AG20443 (cell line): ENCODE data around the gene SETD1A.

ENCODE experiments used
- DNase-seq: peaks from one replicate; pipeline ENCODE4 v3.0.0; 2012; ENCODE audit warnings: low spot score, mixed read lengths

SETD1A gene

DNA sequence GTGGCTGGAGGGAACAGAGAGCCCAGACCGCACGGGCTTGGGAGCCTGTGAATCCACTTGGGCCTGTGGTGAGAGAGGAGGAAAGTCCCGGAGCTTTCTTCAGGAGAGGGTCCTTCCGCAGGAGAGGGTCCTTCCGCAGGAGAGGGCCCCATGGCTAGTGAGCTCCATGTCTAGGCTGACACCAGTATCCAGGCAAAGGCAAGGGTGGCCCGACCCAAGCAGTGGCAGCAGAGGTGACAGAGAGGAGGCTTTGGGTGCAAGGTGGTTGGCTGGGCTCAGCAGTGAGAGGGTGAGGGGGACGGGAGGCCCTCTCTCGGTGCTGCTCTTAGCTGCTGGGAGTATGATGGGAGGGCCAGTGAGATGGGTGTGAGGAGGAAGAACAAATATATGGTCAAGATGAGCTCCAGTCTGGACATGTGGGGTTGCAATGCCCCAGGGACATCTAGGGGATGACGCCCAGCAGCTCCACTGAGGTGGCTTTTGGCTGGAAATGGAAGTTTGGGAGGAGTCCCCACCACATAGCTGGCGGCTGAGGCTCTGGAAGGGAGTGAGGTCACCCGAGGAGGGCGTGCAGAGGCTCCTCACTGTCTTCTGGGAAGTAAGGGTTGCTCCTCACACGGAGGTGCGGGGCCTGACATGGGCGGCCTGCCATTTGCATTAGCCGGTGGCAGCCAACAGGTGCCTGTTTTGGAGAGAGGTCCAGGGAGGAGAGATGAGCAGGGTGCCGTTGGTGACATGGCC is 25.2 kb downstream of the SETD1A start:
- DNase-seq: peak; percentile 93

GRCh38 chr16:30983289-30983889 is 25.8 kb downstream of the SETD1A start:
- no peak for DNase-seq

GRCh38 chr16:30983898-30984610 is 26.5 kb downstream of the SETD1A start:
- no peak for DNase-seq

DNA sequence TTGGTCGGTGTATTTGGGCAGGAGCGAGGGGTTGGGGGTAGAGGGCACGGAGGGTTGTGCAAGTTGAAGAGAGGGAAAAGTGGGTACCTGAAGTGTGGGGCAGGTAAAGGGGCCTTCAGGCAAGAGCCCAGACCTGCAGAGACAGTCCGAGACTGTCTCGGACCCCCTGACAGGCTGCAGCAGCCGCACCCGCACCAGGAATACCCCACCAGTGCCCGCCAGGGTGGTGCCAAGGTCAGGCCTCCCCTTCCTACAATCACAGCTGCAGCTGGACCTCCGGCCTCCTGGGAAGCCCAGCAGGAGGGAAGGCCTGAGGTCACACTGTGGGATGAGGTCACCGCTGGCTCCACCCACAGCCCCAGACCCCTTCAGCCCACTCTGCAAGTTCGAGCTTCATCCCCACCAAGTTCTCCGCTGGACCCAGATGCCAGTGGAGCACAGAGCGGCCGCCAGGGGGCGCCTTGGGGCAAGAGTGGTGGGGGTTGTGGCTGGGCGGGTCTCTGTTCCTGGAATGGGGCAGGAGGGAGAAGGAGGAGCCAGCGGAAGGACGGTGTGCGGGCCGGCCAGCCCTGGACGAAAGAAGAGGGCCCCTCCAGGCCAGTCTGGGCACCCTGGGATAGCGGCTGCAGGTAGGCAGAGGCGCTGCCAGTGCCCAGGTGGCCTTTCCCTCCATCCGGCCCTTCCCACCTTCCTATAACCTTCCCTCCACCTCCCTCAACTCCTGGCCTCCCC is 27.3 kb downstream of the SETD1A start, which contains the start of gene HSD3B7:
TSS of gene HSD3B7 (plus strand) at position 539 of the 732 bp plus-strand sequence. CDS start 452 bp downstream, outside the sequence.
- DNase-seq: peak; percentile 95

DNA sequence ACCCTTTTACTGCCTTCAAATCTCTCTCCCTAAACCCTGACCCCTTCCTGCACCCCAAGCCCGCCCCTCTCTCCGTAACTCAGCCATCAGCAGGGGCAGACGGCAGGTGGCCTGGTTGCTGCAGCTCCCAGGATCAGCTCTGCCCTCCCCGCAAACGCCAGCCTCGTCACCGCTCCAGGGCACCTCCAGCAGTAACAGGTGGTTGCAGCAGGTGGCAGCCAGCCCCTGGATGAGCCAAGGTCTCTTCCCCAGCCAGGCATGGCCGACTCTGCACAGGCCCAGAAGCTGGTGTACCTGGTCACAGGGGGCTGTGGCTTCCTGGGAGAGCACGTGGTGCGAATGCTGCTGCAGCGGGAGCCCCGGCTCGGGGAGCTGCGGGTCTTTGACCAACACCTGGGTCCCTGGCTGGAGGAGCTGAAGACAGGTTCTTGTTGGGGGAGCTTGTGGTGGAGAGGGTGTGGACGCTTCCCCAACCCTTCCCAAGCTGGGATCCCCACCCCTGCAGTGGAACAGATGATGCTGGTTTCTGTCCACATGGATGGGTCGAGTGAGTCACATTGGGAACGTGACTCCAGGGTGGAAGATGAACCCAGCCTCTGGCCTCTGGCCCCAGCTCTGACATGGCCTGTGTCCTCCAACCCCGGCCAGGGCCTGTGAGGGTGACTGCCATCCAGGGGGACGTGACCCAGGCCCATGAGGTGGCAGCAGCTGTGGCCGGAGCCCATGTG is 28.0 kb downstream of the SETD1A start:
- DNase-seq: peak; percentile 80

GRCh38 chr16:30986129-30986991 is 28.8 kb downstream of the SETD1A start:
- DNase-seq: no peak

DNA sequence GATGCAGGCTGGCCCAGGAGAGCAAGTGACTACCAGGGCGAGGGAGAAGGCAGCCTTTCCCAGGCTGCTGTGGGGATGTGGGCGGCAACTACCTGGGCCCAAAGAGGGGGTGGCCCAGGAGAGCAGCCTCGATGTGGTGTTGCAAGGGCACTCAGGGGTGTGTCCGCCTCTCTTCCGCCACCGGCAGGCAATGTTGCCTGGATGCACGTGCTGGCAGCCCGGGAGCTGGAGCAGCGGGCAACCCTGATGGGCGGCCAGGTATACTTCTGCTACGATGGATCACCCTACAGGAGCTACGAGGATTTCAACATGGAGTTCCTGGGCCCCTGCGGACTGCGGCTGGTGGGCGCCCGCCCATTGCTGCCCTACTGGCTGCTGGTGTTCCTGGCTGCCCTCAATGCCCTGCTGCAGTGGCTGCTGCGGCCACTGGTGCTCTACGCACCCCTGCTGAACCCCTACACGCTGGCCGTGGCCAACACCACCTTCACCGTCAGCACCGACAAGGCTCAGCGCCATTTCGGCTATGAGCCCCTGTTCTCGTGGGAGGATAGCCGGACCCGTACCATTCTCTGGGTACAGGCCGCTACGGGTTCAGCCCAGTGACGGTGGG is 30.1 kb downstream of the SETD1A start:
- no peak for DNase-seq

GRCh38 chr16:30989469-30990047 is 32.0 kb downstream of the SETD1A start:
- DNase-seq: no peak

DNA sequence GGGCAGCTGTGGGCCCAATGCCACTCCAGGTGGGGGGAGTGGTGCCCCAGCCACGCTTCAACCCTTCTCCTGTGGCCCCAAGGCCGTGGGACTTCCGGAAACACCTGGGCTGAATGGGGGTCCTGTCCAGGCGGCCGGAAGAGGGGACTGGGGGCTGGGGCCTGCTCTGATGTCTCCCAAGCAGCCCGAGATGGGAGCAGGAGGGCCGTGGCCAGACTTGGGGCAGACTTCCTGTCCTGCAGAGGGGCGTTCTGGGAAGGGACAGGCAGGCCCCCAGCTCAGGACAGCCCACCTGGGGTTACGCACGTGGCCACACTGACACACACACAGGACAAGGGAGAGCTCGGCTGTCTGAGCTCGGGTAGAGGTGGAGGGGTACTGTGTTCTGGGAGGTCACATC is 32.6 kb downstream of the SETD1A start:
- DNase-seq: no peak

DNA sequence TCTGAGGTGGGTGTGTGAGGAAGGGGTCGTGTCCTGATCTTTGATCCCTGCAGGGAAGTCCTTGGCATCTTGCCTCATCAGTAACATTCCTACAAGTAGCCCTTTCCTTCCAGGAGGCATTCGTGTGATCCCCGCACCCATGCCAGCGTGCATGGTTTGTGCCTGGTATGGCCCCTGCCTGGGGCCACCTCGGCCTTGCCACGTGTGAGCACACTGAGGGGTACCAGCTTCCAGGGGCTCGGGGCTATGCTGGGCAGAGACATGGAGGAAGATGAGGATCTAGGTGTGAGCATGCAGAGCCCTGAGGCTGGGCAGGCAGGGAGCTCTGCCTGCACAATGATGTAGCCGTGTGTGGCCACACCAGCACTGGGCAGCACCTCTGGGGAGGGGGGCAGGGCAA is 33.5 kb downstream of the SETD1A start:
- no peak for DNase-seq

GRCh38 chr16:30992276-30992780 is 34.8 kb downstream of the SETD1A start:
- no peak for DNase-seq

DNA sequence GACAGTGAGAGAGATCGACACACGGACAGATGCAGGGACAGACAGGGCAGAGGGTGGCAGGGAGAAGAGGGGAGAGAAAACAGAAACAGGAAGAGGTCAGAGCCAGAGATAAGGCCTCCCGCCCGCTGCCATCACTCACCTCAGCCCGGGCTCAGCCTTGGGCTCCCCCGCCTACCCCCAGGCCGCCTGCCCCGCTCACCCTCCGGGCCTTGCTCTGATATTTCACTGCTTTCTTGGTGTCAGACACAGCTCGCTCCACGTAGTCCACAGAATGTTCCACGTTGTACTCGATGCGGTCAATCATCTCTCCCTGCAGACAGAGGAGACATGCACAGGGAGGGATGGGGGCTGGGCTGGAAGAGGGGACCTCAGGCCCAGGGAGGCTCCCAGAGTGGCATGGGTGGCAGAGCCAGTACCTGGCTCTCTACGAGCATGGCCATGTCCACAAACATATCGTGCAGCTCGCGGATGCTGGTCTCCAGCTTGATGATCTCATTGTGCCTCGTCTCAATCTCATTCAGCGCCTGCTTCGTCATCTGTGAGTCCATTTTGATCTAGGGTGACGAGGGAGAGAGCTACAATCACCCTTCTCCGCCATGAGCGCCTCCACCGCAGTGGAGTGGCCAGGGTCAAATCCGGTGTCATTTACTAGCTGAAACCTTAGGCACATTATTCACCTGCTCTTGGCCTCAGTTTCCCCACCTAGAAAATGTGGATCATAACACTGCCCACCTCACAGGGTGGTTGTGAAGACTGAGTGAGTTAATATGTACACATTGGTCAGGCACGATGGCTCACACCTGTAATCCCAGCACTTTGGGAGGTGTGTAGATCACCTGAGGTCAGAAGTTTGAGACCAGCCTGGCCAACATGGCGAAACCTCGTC is 35.6 kb downstream of the SETD1A start:
- DNase-seq: no peak

GRCh38 chr16:30995927-30996323 is 38.4 kb downstream of the SETD1A start:
- DNase-seq: no peak

GRCh38 chr16:30996324-30996984 is 38.9 kb downstream of the SETD1A start:
- no peak for DNase-seq

DNA sequence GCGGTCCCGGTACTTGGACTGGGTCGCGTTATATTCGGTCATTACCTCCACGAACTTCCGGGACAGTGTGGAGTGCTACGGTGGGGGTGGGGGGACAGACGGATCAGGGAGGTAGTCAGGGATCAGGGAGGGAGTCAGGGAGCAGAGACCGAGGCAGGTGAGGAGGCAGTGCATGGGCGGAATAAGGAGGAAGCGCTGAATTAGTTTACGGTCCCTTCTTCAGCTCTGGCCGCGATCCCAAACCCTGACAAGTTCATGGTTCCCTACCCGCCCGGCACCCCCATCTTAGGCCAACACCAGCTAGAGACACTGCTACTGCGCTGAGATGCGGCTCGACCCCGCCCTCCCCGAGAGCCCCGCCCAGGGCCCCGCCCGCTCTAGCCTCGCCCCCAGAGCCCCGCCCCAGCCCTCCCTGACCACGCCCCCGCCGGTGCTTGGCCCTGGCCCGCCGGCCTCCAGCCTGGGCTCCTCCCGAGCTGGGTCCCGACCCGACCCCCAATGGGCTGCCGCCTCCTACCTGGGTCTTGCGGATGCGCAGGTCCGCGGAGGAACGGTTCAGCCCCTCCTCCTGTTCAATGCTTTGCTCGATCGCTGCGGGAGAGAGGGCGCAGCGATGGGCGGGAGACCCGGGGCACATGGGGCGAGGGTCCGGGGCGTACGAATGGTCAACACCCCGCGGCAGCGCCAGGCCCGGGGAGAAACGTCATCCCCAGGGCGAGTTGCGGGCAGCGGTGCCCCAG is 39.6 kb downstream of the SETD1A start:
- DNase-seq: peak; percentile 98

DNA sequence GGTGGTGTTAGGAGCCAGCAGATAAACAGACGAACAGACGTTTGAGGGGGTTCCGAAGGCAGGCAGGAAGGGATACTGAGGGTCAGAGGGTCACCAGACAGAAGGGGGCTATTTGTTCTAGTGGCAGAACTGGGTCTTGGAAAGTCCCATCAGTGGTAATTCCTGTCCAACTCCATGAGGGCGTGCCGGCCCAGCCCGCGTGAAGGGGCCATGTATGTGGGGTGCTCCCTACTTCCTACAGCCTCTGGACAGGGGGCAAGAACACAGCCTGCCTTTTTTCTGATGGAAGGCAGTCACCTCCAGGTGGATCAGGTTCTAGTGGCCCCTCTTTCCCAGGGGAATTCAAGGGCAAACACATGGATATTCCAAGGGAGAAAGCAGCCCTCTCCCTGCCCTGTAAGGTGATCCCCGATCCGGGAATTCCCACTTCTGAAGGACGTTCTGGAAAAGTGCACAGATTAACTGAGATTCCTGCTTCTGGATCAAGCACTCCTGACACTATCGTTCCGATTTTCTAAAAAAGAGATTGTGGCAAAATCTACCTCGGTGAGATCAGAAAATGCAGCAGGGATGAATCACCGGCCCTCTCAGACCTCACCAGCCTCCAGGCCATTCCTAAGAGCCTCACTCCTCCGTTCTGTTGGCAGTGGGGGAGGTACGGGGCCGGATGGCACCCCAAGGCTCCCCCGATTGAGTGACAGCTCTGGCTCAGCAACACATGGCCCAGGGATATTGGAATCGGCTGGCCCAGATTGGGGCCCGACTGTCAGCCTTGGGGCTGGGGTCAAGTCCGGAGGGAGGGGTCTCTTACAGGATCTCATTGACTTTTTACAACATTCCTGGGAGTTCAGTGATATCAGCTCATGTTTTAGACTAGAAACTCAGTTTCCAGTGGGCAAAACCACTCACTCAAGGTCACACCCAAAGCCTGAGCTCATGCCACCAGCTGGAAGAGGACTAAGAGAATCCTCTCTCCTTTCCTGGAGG is 40.5 kb downstream of the SETD1A start:
- peak; percentile 89 for DNase-seq
